Gastrocnemius medialis (tissue), 4 donors: ENCODE results near the gene KLRK1.
"Not testable (repeated sequence)": the region's sequence is repeated elsewhere in the genome, so short reads cannot be mapped to it uniquely, and the experiment has no call there.

Experiments
- POLR2A ChIP-seq, 2 donors: fragments of 450-650 bp; IDR thresholded peaks; one replicate each; pipeline ENCODE4 v1.6.1; 2017; ENCODE audit warnings: antibody characterized with exemption in 2 of 2, mild to moderate bottlenecking in 2 of 2, moderate library complexity in 2 of 2
- TF ChIP-seq, protein P1 (sequence below), 5 experiments: fragments of 450-650 bp in 3 of 5; fragments of 200-600 bp in 2 of 5; sonication (generic) in 2 of 5; IDR thresholded peaks in 4 of 5; conservative IDR thresholded peaks in 1 of 5; 1 replicate in 4 of 5; 2 replicates in 1 of 5; pipeline ENCODE4 v1.5.1; 2016 to 2019; ENCODE audit warnings: antibody characterized with exemption in 5 of 5, mild to moderate bottlenecking in 3 of 5, moderate library complexity in 3 of 5

DNA sequence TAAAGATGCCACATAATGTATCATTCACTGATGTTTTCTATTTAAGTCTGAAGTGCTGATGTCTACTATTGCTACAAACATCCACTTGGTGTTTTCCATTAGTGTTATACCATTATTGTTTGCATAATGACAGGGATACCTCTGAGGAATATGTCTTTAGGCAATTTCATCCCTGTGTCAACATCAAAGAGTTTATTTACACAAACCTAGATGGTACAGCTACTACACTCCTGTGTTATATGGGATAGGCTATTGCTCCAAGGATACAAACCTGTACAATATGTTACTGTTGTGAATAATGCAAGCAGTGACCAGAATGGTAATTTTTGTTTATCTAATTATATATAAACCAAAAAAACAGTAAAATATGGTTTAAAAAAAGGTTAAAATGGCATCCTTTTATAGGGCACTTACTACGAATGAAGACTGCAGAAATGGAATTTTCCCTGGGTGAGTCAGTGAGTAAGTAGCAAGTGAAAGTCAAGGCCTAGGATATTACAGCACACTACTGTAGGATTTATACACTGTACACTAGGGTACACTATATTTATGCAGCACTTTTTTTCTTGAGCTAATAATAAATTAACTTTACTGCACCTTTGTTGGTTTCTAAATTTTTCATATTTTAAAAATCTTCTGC lies 34.5 kb upstream of the KLRK1 start:
- not testable (repeated sequence) for TF ChIP-seq POLR2A (IDR thresholded peaks at IDR 0.05)
- TF ChIP-seq, protein P1, sequence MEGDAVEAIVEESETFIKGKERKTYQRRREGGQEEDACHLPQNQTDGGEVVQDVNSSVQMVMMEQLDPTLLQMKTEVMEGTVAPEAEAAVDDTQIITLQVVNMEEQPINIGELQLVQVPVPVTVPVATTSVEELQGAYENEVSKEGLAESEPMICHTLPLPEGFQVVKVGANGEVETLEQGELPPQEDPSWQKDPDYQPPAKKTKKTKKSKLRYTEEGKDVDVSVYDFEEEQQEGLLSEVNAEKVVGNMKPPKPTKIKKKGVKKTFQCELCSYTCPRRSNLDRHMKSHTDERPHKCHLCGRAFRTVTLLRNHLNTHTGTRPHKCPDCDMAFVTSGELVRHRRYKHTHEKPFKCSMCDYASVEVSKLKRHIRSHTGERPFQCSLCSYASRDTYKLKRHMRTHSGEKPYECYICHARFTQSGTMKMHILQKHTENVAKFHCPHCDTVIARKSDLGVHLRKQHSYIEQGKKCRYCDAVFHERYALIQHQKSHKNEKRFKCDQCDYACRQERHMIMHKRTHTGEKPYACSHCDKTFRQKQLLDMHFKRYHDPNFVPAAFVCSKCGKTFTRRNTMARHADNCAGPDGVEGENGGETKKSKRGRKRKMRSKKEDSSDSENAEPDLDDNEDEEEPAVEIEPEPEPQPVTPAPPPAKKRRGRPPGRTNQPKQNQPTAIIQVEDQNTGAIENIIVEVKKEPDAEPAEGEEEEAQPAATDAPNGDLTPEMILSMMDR (IDR thresholded peaks at IDR 0.05 in 4 of 5, conservative IDR thresholded peaks at IDR 0.05 in 1 of 5), result not testable (repeated sequence)
